Tibial nerve (tissue), 4 donors: ENCODE data around the gene STRADA. TPM values are rescaled to one million over a fixed set of nuclear protein-coding genes. Genes with fewer than 3 reads are reported as not detected.
A peak's percentile ranks its signal among the peaks of the same experiment; 100 is the strongest.

Experiments used
- DNase-seq, 2 donors: peaks; one replicate each; pipeline ENCODE4 v3.0.0-alpha.2; 2019; ENCODE audit warnings: low spot score in 2 of 2
- H3K27ac ChIP-seq, 4 donors: fragments of 200-600 bp; sonication (generic) in 3 of 4; one replicate each; pipeline ENCODE4 v1.5.1; 2017 to 2019; ENCODE audit warnings: mild to moderate bottlenecking in 1 of 4
- H3K27me3 ChIP-seq, 2 donors: fragments of 200-600 bp; sonication (generic) in 1 of 2; one replicate each; pipeline versions ENCODE4 v1.5.1 to v1.6.0; 2017 to 2019
- H3K36me3 ChIP-seq, 3 donors: fragments of 200-600 bp; sonication (generic); one replicate each; pipeline ENCODE4 v1.5.1; 2018 to 2019
- H3K4me1 ChIP-seq, 4 donors: fragments of 200-600 bp; sonication (generic) in 3 of 4; one replicate each; pipeline ENCODE4 v1.5.1; 2017 to 2019
- H3K4me3 ChIP-seq, 4 donors: fragments of 200-600 bp; sonication (generic) in 3 of 4; one replicate each; pipeline ENCODE4 v1.5.1; 2017 to 2019; ENCODE audit warnings: mild to moderate bottlenecking in 1 of 4, moderate library complexity in 1 of 4
- H3K9me3 ChIP-seq, 4 donors: fragments of 200-600 bp; sonication (generic) in 3 of 4; one replicate each; pipeline ENCODE4 v1.5.1; 2017 to 2019
- EP300 ChIP-seq, 2 donors: sonication (generic); formaldehyde crosslinking; IDR thresholded peaks; one replicate each; pipeline ENCODE4 v1.6.1; 2017; ENCODE audit warnings: antibody characterized with exemption in 2 of 2, mild to moderate bottlenecking in 1 of 2
- POLR2A ChIP-seq, 2 donors: fragments of 450-650 bp; IDR thresholded peaks; one replicate each; pipeline ENCODE4 v1.6.1; 2017; ENCODE audit warnings: antibody characterized with exemption in 2 of 2, mild to moderate bottlenecking in 2 of 2, moderate library complexity in 2 of 2
- WGBS, 2 donors: methylation state at CpG; one replicate each; pipeline ENCODE4 v1.1.5; 2018; 5-methylcytosine and 5-hydroxymethylcytosine counted together
- total RNA-seq, 4 donors: library from RNA; depleted of rRNA; stranded (reverse); fragments of >200 nt; gene quantifications; one replicate each; pipeline ENCODE4 v1.1.0, GENCODE V29; 2016
- TF ChIP-seq, protein P1 (sequence below), 5 experiments: fragments of 200-600 bp in 3 of 5; fragments of 450-650 bp in 2 of 5; sonication (generic) in 3 of 5; IDR thresholded peaks; one replicate each; pipeline ENCODE4 v1.5.1; 2016 to 2019; ENCODE audit warnings: antibody characterized with exemption in 5 of 5, mild to moderate bottlenecking in 3 of 5, moderate library complexity in 2 of 5

Gene STRADA
- total RNA-seq, 4 donors from 2014 or later: 38.0 to 45.8 (median 43.2) TPM

DNA sequence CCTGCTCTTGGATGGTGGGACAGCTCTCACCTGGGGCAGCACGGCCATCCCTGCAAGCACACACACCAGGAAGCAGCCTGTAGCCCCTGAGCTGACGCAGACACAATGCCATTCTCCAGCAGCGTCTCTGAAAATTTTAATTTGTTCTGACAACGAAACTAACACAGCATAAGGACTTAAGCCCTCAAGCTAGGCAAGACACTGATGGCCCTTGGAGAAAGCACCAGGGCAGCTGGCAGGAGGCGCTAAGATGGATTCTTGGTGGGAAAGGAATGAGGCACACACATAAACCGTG lies 38.9 kb downstream of the STRADA start:
- peaks cover 0 to 47% (median 2%) of the 10 kb centered on the region in 3 donors for H3K36me3 ChIP-seq
- no peak for DNase-seq
- H3K4me1 ChIP-seq: peaks cover 0 to 38% (median 22%) of the 10 kb centered on the region in 4 donors
- H3K4me3 ChIP-seq: no peak overlapping the region
- TF ChIP-seq EP300 (IDR thresholded peaks at IDR 0.05): no peak
- no peak for TF ChIP-seq POLR2A (IDR thresholded peaks at IDR 0.05)
- TF ChIP-seq, protein P1, sequence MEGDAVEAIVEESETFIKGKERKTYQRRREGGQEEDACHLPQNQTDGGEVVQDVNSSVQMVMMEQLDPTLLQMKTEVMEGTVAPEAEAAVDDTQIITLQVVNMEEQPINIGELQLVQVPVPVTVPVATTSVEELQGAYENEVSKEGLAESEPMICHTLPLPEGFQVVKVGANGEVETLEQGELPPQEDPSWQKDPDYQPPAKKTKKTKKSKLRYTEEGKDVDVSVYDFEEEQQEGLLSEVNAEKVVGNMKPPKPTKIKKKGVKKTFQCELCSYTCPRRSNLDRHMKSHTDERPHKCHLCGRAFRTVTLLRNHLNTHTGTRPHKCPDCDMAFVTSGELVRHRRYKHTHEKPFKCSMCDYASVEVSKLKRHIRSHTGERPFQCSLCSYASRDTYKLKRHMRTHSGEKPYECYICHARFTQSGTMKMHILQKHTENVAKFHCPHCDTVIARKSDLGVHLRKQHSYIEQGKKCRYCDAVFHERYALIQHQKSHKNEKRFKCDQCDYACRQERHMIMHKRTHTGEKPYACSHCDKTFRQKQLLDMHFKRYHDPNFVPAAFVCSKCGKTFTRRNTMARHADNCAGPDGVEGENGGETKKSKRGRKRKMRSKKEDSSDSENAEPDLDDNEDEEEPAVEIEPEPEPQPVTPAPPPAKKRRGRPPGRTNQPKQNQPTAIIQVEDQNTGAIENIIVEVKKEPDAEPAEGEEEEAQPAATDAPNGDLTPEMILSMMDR (IDR thresholded peaks at IDR 0.05): no peak
- H3K27ac ChIP-seq: peak overlapping the region in 1 of 4 donors; percentile 97
- H3K27me3 ChIP-seq: no peaks in the 10 kb centered on the region
- 73 to 79% methylated on average over 6 of the region's 6 CpGs for WGBS, 2 donors
- H3K9me3 ChIP-seq: no peaks in the 10 kb centered on the region

DNA sequence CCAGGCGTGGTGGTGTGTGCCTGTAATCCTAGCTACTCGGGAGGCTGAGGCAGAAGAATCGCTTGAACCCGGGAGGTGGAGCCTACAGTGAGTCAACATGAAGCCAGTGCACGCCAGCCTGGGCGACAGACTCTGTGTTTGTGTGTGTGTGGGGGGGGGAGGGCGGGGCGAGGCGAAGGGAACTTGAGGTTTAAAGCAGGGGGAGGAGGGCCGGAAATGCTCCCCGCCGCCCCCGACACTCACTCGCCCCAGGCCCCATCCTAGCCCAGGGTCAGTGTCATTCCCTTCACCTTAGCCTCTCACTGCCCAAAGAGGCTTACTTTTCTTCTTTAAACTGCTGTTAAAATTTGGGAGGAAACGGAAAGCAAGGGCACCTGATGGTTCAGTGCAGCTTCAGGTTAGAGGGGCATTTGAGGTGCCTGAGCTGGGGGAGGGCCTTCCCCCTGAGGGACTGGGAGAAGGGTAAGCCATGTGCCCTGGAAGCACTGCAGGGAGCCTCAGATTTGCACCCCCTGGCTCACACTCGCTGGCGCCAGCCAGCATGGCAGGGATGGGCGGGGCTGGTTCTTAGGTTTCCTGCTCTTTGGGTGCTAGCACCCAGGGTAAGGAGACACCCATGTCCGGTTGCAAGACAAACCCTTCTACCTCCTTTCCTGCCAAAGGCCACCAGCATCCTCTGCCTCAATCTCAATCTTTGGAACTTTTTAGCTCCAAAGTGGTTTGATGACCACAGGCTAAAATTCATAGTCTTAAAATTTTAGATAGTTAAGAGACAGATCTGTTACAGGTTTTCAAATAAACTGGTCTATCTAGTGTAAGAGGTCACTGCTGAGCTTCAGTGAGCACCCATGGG lies 39.5 kb downstream of the STRADA start:
- WGBS, 2 donors: 80 to 81% methylated on average over 19 of the region's 19 CpGs
- Histone ChIP-seq H3K27me3 (no peaks in the 10 kb centered on the region), H3K4me3 (peak overlapping the region in 1 of 4 donors; percentile 68), H3K9me3 (no peaks in the 10 kb centered on the region), H3K4me1 (peaks cover 0 to 43% (median 28%) of the 10 kb centered on the region in 4 donors), H3K36me3 (peaks cover 0 to 42% (median 2%) of the 10 kb centered on the region in 3 donors), H3K27ac (peak overlapping the region in 2 of 4 donors; percentile 90 to 97)
- TF ChIP-seq, protein P1 (IDR thresholded peaks at IDR 0.05): no peak
- TF ChIP-seq POLR2A (IDR thresholded peaks at IDR 0.05) (no peak), EP300 (IDR thresholded peaks at IDR 0.05) (no peak)
- no peak for DNase-seq

DNA sequence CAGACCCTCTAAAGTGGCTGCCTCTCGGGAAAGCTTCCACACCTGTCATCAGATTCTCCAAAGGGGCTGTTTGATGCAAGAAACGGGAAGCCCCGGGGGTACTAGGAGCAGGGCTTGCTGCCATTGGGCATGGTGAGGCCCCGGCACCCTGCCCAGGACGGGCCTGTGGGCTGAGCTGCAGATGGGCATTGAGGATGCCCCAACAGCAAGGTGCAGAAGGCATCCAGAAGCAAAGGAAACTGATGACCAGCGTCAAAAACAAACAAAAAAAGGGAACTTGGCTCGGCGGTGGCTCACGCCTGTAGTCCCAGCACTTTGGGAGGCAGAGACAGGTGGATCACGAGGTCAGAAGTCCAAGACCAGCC lies 40.2 kb downstream of the STRADA start:
- peak overlapping the region; percentile 37 to 84 (median 54) for H3K4me3 ChIP-seq
- peak overlapping the region; percentile 54 to 97 (median 90) for H3K27ac ChIP-seq

DNA sequence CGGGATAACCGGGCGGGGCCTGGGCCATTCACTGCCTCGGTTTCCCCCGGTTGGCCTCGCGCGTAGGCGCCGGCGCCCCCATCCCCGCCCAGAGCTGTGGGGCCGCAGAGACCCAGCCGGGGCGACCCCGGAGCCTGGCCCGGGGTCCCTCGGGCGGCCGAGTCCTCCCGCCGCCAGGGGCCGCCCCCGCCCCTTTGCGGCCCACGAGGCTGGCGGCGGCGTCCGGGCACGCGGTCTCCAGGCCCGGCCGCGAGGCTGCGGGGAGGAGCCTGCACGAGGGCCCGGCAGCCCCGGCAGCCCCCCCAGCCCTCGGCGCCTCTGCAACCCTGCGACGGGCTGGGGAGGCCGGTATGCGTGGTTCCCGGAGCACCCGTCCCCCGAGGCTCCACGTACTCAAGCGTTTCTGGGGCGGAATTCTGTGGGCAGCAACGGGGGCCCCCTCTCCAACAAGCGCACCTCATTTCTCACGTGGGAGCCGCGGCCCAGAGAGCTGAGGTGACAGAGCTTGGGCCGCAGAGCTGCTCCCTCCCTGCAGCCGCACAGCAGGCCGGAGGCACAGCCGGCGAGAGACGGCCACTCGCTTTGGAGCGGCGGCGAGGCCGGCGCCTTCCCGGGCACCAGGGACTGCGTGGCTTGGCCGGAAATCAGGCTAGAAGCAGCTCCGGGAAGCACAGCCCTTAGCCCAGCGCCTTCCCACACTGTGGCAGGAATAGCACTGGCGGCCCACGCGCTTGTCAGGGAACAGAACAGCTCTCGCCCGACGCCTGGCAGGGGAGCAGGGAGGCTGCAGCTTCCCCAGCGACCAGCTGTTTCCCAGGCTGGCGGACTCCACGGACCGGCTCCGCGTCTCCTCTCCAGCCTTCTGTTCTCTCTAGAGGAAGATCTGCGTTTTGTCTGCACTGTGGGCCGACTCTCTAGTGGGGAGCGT lies 40.8 kb downstream of the STRADA start:
- H3K9me3 ChIP-seq: no peaks in the 10 kb centered on the region
- WGBS, 2 donors: 12 to 17% methylated on average over 16 to 32 of the region's 88 CpGs
- peak in 1 of 2 donors; percentile 57 for TF ChIP-seq EP300 (IDR thresholded peaks at IDR 0.05)
- no peak for TF ChIP-seq POLR2A (IDR thresholded peaks at IDR 0.05)
- peak overlapping the region; percentile 37 to 84 (median 54) for H3K4me3 ChIP-seq
- H3K27ac ChIP-seq: peak overlapping the region; percentile 54 to 97 (median 90)
- no peaks in the 10 kb centered on the region for H3K27me3 ChIP-seq
- peaks cover 0 to 32% (median 1%) of the 10 kb centered on the region in 3 donors for H3K36me3 ChIP-seq
- DNase-seq: no peak
- peaks cover 0 to 57% (median 30%) of the 10 kb centered on the region in 4 donors for H3K4me1 ChIP-seq

More for the DNA sequence above, 40.2 kb downstream of the STRADA start:
- DNase-seq: no peak
- no peak for TF ChIP-seq POLR2A (IDR thresholded peaks at IDR 0.05)
- TF ChIP-seq, protein P1 (IDR thresholded peaks at IDR 0.05): no peak
- no peak for TF ChIP-seq EP300 (IDR thresholded peaks at IDR 0.05)
- Histone ChIP-seq H3K9me3 (no peaks in the 10 kb centered on the region), H3K36me3 (peaks cover 0 to 35% (median 2%) of the 10 kb centered on the region in 3 donors), H3K4me1 (peaks cover 0 to 50% (median 30%) of the 10 kb centered on the region in 4 donors), H3K27me3 (no peaks in the 10 kb centered on the region)
- WGBS, 2 donors: 70 to 74% methylated on average over 10 of the region's 10 CpGs

DNA sequence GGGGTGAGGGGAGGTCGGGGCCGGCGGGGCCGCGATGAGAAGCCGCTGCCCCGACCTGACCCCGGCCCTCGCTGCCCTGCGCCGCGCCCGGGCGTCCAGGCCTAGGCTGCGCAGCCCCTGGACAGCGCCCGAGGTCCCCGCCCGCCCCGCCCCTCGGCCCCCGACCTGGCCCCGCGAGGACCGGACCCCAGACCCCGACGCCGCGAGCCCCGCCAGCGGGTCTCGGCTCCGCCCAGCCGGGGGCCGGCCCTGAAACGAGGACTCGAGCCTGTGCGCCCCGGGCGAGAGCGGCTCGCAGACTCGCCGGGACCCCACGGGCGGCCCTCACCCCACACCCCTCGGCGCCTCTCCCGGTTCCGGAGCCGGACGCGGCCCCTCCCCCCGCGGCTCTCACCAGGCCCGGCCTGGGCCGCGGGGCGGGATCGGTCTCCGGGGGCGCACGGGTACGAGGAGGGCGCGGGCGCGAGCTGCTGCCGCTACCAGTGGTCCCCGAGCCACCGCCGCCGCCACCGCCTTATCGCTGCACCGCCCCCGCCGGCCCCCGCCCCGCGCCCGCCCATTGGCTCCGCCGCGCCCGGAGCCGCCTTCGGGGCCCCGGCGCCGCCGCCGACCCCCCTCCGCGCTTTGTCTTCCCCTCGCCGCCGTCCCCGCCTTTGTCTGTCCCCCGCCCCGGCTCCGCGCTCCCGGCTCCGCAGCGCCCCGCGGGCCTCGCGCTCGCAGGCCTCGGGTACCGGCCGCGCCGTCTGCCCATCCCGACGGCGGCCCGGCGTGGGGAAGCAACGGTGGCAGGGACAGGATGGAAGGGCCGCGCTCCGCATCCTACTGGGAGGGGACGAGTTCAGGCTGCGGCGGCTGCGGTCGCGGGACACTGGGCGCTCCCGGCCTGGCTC lies 41.7 kb downstream of the STRADA start, which contains the start of gene LIMD2:
Gene LIMD2, minus strand, starts transcription at position 488 of the 890 bp plus-strand sequence. CDS start 827 bp downstream, outside the sequence.
- peaks cover 0 to 31% (median 0%) of the 10 kb centered on the region in 3 donors for H3K36me3 ChIP-seq
- DNase-seq: no peak
- no peaks in the 10 kb centered on the region for H3K9me3 ChIP-seq
- H3K4me1 ChIP-seq: peaks cover 0 to 65% (median 33%) of the 10 kb centered on the region in 4 donors
- peak within 1 kb of the TSS; percentile 41 to 84 (median 62) for H3K4me3 ChIP-seq
- TF ChIP-seq POLR2A (IDR thresholded peaks at IDR 0.05) (no peak), EP300 (IDR thresholded peaks at IDR 0.05) (no peak)
- TF ChIP-seq, protein P1 (IDR thresholded peaks at IDR 0.05): no peak
- peak within 1 kb of the TSS; percentile 55 to 97 (median 90) for H3K27ac ChIP-seq
- H3K27me3 ChIP-seq: no peaks in the 10 kb centered on the region
- 0 to 3% methylated on average over 7 to 22 of the region's 133 CpGs for WGBS, 2 donors
